IMR-90 (cell line): ENCODE data around the gene GPR39. TPM values are rescaled to one million over a fixed set of nuclear protein-coding genes. Genes with fewer than 3 reads are reported as not detected.

Experiments used
- ATAC-seq: fragments of 200-7000 bp; cut with Tn5 transposase; 2 replicates; pipeline ENCODE4 v1.9.1; 2020; ENCODE audit warnings: low read depth, mild to moderate bottlenecking, moderate library complexity
- BruUV-seq: library from RNA; stranded (reverse); fragments of 400-500 nt; replicated peaks from 2 replicates; lab custom pipeline; 2021; lab: Mats Ljungman, UMichigan
- CTCF ChIA-PET: fragments of 300-600 bp; formaldehyde crosslinking; extraction: SDS; loops from one replicate; lab custom pipeline; 2021; ENCODE audit warnings: antibody characterized with exemption; lab: Yijun Ruan, JAX
- POLR2A ChIA-PET: fragments of 300-600 bp; sonication (Branson Sonifier 250); formaldehyde crosslinking; loops from one replicate; lab custom pipeline; 2022; ENCODE audit warnings: antibody characterized with exemption; ENCODE audit not compliant: unreplicated experiment; lab: Charles Lee
- DNase-seq: peaks from one replicate; pipeline ENCODE4 v3.0.0; 2013
- H2AFZ ChIP-seq: replicated peaks from 2 replicates; pipeline ENCODE3; 2013; ENCODE audit warnings: low read length, mild to moderate bottlenecking; ENCODE audit not compliant: poor library complexity
- H2AK5ac ChIP-seq: 2 replicates; pipeline ENCODE4 v1.6.1; 2013; ENCODE audit warnings: low read depth, low read length, inconsistent platforms
- H2AK9ac ChIP-seq: replicated peaks from 2 replicates; pipeline ENCODE3; 2013; ENCODE audit warnings: mild to moderate bottlenecking, low read depth, low read length, moderate library complexity; ENCODE audit not compliant: poor library complexity
- H2BK120ac ChIP-seq: 2 replicates; pipeline ENCODE4 v1.6.1; 2013; ENCODE audit warnings: low read depth, low read length, inconsistent platforms
- H2BK15ac ChIP-seq: 3 replicates; pipeline ENCODE4 v1.6.1; 2013; ENCODE audit warnings: low read depth, low read length, inconsistent platforms
- H2BK20ac ChIP-seq: 2 replicates; pipeline ENCODE4 v1.6.1; 2013; ENCODE audit warnings: low read depth, mild to moderate bottlenecking, inconsistent platforms, low read length, moderate library complexity
- H2BK5ac ChIP-seq: 2 replicates; pipeline ENCODE4 v1.6.1; 2013; ENCODE audit warnings: mild to moderate bottlenecking, low read depth, low read length, inconsistent platforms; ENCODE audit not compliant: poor library complexity, severe bottlenecking
- H3K14ac ChIP-seq: replicated peaks from 2 replicates; pipeline ENCODE4 v1.6.1; 2013; ENCODE audit warnings: low read depth, low read length, inconsistent platforms
- H3K18ac ChIP-seq: 2 replicates; pipeline ENCODE4 v1.6.1; 2013; ENCODE audit warnings: low read depth, low read length, control low read depth
- H3K23ac ChIP-seq: 2 replicates; pipeline ENCODE4 v1.6.1; 2013; ENCODE audit warnings: low read depth, low read length, inconsistent platforms
- H3K27ac ChIP-seq: 2 replicates; pipeline ENCODE4 v1.5.1; 2013; ENCODE audit warnings: mild to moderate bottlenecking, control low read depth, low read length; ENCODE audit not compliant: insufficient read depth
- H3K27me3 ChIP-seq: 2 replicates; pipeline ENCODE4 v1.6.1; 2013; ENCODE audit warnings: low read length; ENCODE audit not compliant: control insufficient read depth, insufficient read depth
- H3K36me3 ChIP-seq: 2 replicates; pipeline ENCODE4 v1.6.1; 2013; ENCODE audit warnings: low read length, mixed read lengths; ENCODE audit not compliant: control insufficient read depth, insufficient read depth
- H3K4ac ChIP-seq: 2 replicates; pipeline ENCODE4 v1.6.1; 2013; ENCODE audit warnings: low read depth, low read length, inconsistent platforms
- H3K4me1 ChIP-seq: 2 replicates; pipeline ENCODE4 v1.6.1; 2013; ENCODE audit warnings: low read length, mixed read lengths; ENCODE audit not compliant: control insufficient read depth, insufficient read depth
- H3K4me2 ChIP-seq: 2 replicates; pipeline ENCODE4 v1.6.1; 2013; ENCODE audit warnings: low read depth, mild to moderate bottlenecking, control low read depth, low read length, moderate library complexity
- H3K4me3 ChIP-seq: 2 replicates; pipeline ENCODE4 v1.5.1; 2013; ENCODE audit warnings: low read depth, mild to moderate bottlenecking, control low read depth, low read length, moderate library complexity; ENCODE audit not compliant: insufficient read depth
- H3K56ac ChIP-seq: 2 replicates; pipeline ENCODE4 v1.6.1; 2013; ENCODE audit warnings: low read length, inconsistent platforms; ENCODE audit not compliant: insufficient read depth; ENCODE audit errors: extremely low read depth
- H3K79me1 ChIP-seq, 2 experiments: 2 replicates each; pipeline ENCODE4 v1.6.1; 2013; ENCODE audit warnings: low read length in 2 of 2, inconsistent platforms in 1 of 2, low read depth in 1 of 2
- H3K9ac ChIP-seq: 2 replicates; pipeline ENCODE4 v1.6.1; 2013; ENCODE audit warnings: low read depth, low read length, control low read depth
- H3K9me1 ChIP-seq: 2 replicates; pipeline ENCODE4 v1.6.1; 2013; ENCODE audit warnings: low read length, inconsistent platforms; ENCODE audit not compliant: insufficient read depth
- H3K9me3 ChIP-seq: 2 replicates; pipeline ENCODE4 v1.6.1; 2013; ENCODE audit warnings: low read length; ENCODE audit not compliant: control insufficient read depth, insufficient read depth
- H4K20me1 ChIP-seq: 2 replicates; pipeline ENCODE4 v1.6.1; 2013; ENCODE audit warnings: low read length, inconsistent platforms; ENCODE audit not compliant: insufficient read depth
- H4K5ac ChIP-seq: 2 replicates; pipeline ENCODE4 v1.6.1; 2013; ENCODE audit warnings: mild to moderate bottlenecking, low read depth, low read length, control low read depth
- H4K8ac ChIP-seq, 2 experiments: 2 replicates each; pipeline ENCODE4 v1.6.1; 2013; ENCODE audit warnings: low read depth in 2 of 2, low read length in 2 of 2, control low read depth in 1 of 2, inconsistent platforms in 1 of 2
- H4K91ac ChIP-seq: 2 replicates; pipeline ENCODE4 v1.6.1; 2013; ENCODE audit warnings: low read depth, low read length, inconsistent platforms; ENCODE audit not compliant: insufficient read depth
- BHLHE40 ChIP-seq: fragments of 150-350 bp; IDR thresholded peaks from 2 replicates; pipeline ENCODE4 v1.6.1; 2016; ENCODE audit warnings: mild to moderate bottlenecking, low read depth, low read length
- MAZ ChIP-seq: IDR thresholded peaks from 2 replicates; pipeline ENCODE4 v1.6.1; 2012; ENCODE audit warnings: low read depth, mild to moderate bottlenecking, low read length, improper control_type of control experiment, moderate library complexity, borderline replicate concordance
- MXI1 ChIP-seq: IDR thresholded peaks from 2 replicates; pipeline ENCODE4 v1.6.1; 2012; ENCODE audit warnings: low read depth, mild to moderate bottlenecking, low read length, moderate library complexity, borderline replicate concordance
- NFE2L2 ChIP-seq: fragments of 150-350 bp; IDR thresholded peaks from 2 replicates; pipeline ENCODE4 v1.6.1; 2016; ENCODE audit warnings: low read depth, mild to moderate bottlenecking, low read length
- POLR2A ChIP-seq: IDR thresholded peaks from 2 replicates; pipeline ENCODE4 v1.6.1; 2012; ENCODE audit warnings: mild to moderate bottlenecking, low read depth, low read length
- WGBS, 2 experiments: methylation state at CpG; one replicate each; pipeline versions ENCODE4 v1.1.5 to v1.1.7; 2013; ENCODE audit warnings: missing lambda C conversion rate in 2 of 2; ENCODE audit not compliant: insufficient read length in 1 of 2; ENCODE audit errors: extremely low coverage in 2 of 2; 5-methylcytosine and 5-hydroxymethylcytosine counted together
- dilution Hi-C: fragments of 300-500 bp; cut with HindIII; formaldehyde crosslinking; loops from one replicate; pipeline ENCODE4 v1.14.3; 2018; ENCODE audit warnings: low sequenced_read_pairs; ENCODE audit not compliant: unreplicated experiment
- in situ Hi-C: fragments of 300-500 bp; cut with MboI; formaldehyde crosslinking; loops from 3 replicates; pipeline ENCODE4 v1.14.3; 2019; ENCODE audit warnings: low sequenced_read_pairs, inconsistent platforms, mixed read lengths
- intact Hi-C: fragments of 100-400 bp; cut with micrococcal nuclease; formaldehyde crosslinking; loops from 2 replicates; pipeline ENCODE4 v1.10.0; 2022
- polyA plus RNA-seq, 3 experiments: library from polyadenylated mRNA; depleted of rRNA; stranded (reverse); fragments of >200 nt; gene quantifications; 2 replicates each; pipeline ENCODE4 v1.2.3, GENCODE V29; 2012; ENCODE audit warnings: low replicate concordance in 1 of 3
- total RNA-seq: library from RNA; depleted of rRNA; stranded (reverse); fragments of >200 nt; gene quantifications from 2 replicates; pipeline ENCODE4 v1.2.3, GENCODE V29; 2012

GPR39 gene
- total and polyA plus RNA-seq, 2 of the 4 experiments (the other 2 are of a cell fraction) = 4.4 to 9.0 TPM

- no peak overlapping the region for H2BK5ac ChIP-seq
- dilution Hi-C loops = no loop called here
- no peak overlapping the region for H3K23ac ChIP-seq
- H3K9ac ChIP-seq = no peak overlapping the region
- CTCF ChIA-PET = interaction anchor here (0.6 kb wide), 1 partner anchor 15 kb away, joined by 5 read pairs; no protein-coding TSS in a partner anchor
- H3K4me1 ChIP-seq = peaks cover 5% of the 10 kb centered on the region; the same call in 1 of the 2 replicates
- no peak overlapping the region for H3K56ac ChIP-seq
- POLR2A ChIA-PET = no interaction called here
- no peak overlapping the region for H3K4me3 ChIP-seq
- no peak overlapping the region for H2AFZ ChIP-seq
- H2AK9ac ChIP-seq = no peak overlapping the region
- no peaks in the 10 kb centered on the region for H3K36me3 ChIP-seq
- no CpG with 5 or more reads among the region's 3 CpGs for WGBS, 2 experiments
- H3K27me3 ChIP-seq = no peaks in the 10 kb centered on the region
- H2BK15ac ChIP-seq = no peak overlapping the region
- intact Hi-C loops = no loop called here
- in situ Hi-C loops = no loop called here
- no peaks in the 10 kb centered on the region for H4K20me1 ChIP-seq
- H3K27ac ChIP-seq = no peak overlapping the region
- H3K9me3 ChIP-seq = no peaks in the 10 kb centered on the region
- H2BK20ac ChIP-seq = no peak overlapping the region
- no peak overlapping the region for H4K91ac ChIP-seq
- H3K18ac ChIP-seq = no peak overlapping the region
- BruUV-seq = no TSS peak
- DNase-seq = no peak
- 0 out of 4 replicates have a peak overlapping the region, but pooled peaks of 1 of the 2 experiments have one; percentile 7 for H4K8ac ChIP-seq
- H2AK5ac ChIP-seq = no peak overlapping the region
- TF ChIP-seq BHLHE40 (no peak), NFE2L2 (no peak), MXI1 (no peak), POLR2A (no peak), MAZ (no peak)
- no peak overlapping the region for H3K4me2 ChIP-seq
- no peak for ATAC-seq
- H3K9me1 ChIP-seq = no peaks in the 10 kb centered on the region
- 0 out of 2 replicates have a peak overlapping the region, but pooled peaks have one; percentile 7 for H2BK120ac ChIP-seq
- H3K14ac ChIP-seq = no peak overlapping the region
- H3K4ac ChIP-seq = no peak overlapping the region
- H4K5ac ChIP-seq = no peak overlapping the region
- H3K79me1 ChIP-seq = peaks cover 0 to 8% of the 10 kb centered on the region in 2 experiments; a peak in 2 of 4 replicates
Measured at GRCh38 chr2:132680544-132680943, 263.9 kb downstream of the GPR39 start.
